GM13976 (cell line): ENCODE measurements around the gene POLD1.

Experiments
- DNase-seq: peaks from one replicate; pipeline ENCODE4 v3.0.0; 2012; ENCODE audit warnings: low spot score
- CTCF ChIP-seq: IDR thresholded peaks from 2 replicates; pipeline ENCODE4 v1.5.1; 2012; ENCODE audit warnings: borderline replicate concordance, mild to moderate bottlenecking; ENCODE audit not compliant: insufficient read depth; ENCODE audit errors: extremely low read depth, missing control alignments, control extremely low read depth
- in situ Hi-C: fragments of 300-500 bp; cut with MboI; formaldehyde crosslinking; loops from one replicate; pipeline ENCODE4 v1.12.0; 2022; ENCODE audit warnings: low sequenced_read_pairs, mixed read lengths, inconsistent platforms; ENCODE audit not compliant: unreplicated experiment

POLD1 gene

GRCh38 chr19:50466706-50467039 lies 82.5 kb downstream of the POLD1 start:
- no peak for TF ChIP-seq CTCF
- DNase-seq, result no peak
- in situ Hi-C loops, result no loop called here

- DNase-seq, result no peak
- no peak for TF ChIP-seq CTCF
- in situ Hi-C loops, result no loop called here
These were observed 83.4 kb downstream of the POLD1 start for GRCh38 chr19:50467566-50467965.
